GM12878 (cell line): ENCODE data around the gene CHID1. TPM values are rescaled to one million over a fixed set of nuclear protein-coding genes. Genes with fewer than 3 reads are reported as not detected.

ENCODE experiments used
- ATAC-seq: fragments of 200-7000 bp; cut with Tn5 transposase; 3 replicates; pipeline ENCODE4 v1.9.1; 2020; ENCODE audit warnings: mild to moderate bottlenecking, moderate library complexity
- BruUV-seq: library from RNA; stranded (reverse); fragments of 400-500 nt; replicated peaks from 2 replicates; lab custom pipeline; 2021; lab: Mats Ljungman, UMichigan
- CTCF ChIA-PET: fragments of 300-600 bp; sonication (Branson Sonifier 250); formaldehyde crosslinking; extraction: SDS; loops from one replicate; lab custom pipeline; 2021; ENCODE audit warnings: inconsistent platforms; lab: Yijun Ruan, JAX
- POLR2A ChIA-PET: fragments of 350-600 bp; formaldehyde crosslinking; extraction: SDS; loops from one replicate; lab custom pipeline; 2021; ENCODE audit warnings: inconsistent platforms; lab: Charles Lee
- RAD21 ChIA-PET: fragments of 300-600 bp; sonication (Branson Sonifier 250); formaldehyde crosslinking; loops from one replicate; lab custom pipeline; 2023; ENCODE audit warnings: antibody characterized with exemption; ENCODE audit not compliant: unreplicated experiment; lab: Charles Lee
- SMC1A ChIA-PET: fragments of 300-600 bp; sonication (Branson Sonifier 250); formaldehyde crosslinking; loops from one replicate; lab custom pipeline; 2023; ENCODE audit not compliant: unreplicated experiment, uncharacterized antibody; lab: Charles Lee
- DNase-seq: peaks from one replicate; pipeline ENCODE4 v3.0.0-alpha.2; 2011; ENCODE audit warnings: low read depth, low spot score
- FAIRE-seq: peaks from 3 replicates; lab custom pipeline; 2011; peaks lifted over from hg19 to GRCh38; lab: Jason Lieb, UNC
- H2AFZ ChIP-seq: 2 replicates; pipeline ENCODE4 v1.6.0; 2011; ENCODE audit warnings: low read depth, low read length, control low read depth; ENCODE audit not compliant: control insufficient read depth
- H3K27ac ChIP-seq: 2 replicates; pipeline ENCODE4 v1.5.1; 2011; ENCODE audit warnings: control low read depth; ENCODE audit not compliant: control insufficient read depth, insufficient read depth
- H3K27me3 ChIP-seq, 2 experiments: replicated peaks in 1 of 2; 2 replicates each; pipeline versions ENCODE4 v1.6.0 to v1.6.1; 2011; ENCODE audit warnings: low read length in 1 of 2; ENCODE audit not compliant: control insufficient read depth in 2 of 2, insufficient read depth in 2 of 2
- H3K36me3 ChIP-seq, 2 experiments: 2 replicates each; pipeline ENCODE4 v1.5.1; 2011; ENCODE audit warnings: low read length in 1 of 2; ENCODE audit not compliant: control insufficient read depth in 2 of 2, insufficient read depth in 2 of 2
- H3K4me1 ChIP-seq: 2 replicates; pipeline ENCODE4 v1.6.1; 2011; ENCODE audit warnings: mild to moderate bottlenecking, low read length, moderate library complexity, mixed read lengths; ENCODE audit not compliant: control insufficient read depth, insufficient read depth
- H3K4me2 ChIP-seq: 2 replicates; pipeline ENCODE4 v1.6.0; 2011; ENCODE audit warnings: control low read depth; ENCODE audit not compliant: control insufficient read depth, insufficient read depth
- H3K4me3 ChIP-seq: fragments of 200-600 bp; sonication (generic); 2 replicates; pipeline ENCODE4 v1.5.1; 2016
- H3K79me2 ChIP-seq: 2 replicates; pipeline ENCODE4 v1.6.0; 2011; ENCODE audit warnings: low read length; ENCODE audit not compliant: control insufficient read depth, insufficient read depth
- H3K9ac ChIP-seq: 2 replicates; pipeline ENCODE4 v1.8.0; 2011; ENCODE audit warnings: low read length, control low read depth, mixed read lengths; ENCODE audit not compliant: control insufficient read depth, insufficient read depth
- H3K9me3 ChIP-seq: replicated peaks from 3 replicates; pipeline ENCODE4 v1.5.1; 2011; ENCODE audit warnings: mild to moderate bottlenecking, low read length; ENCODE audit not compliant: control insufficient read depth, insufficient read depth
- H4K20me1 ChIP-seq: 2 replicates; pipeline ENCODE4 v1.6.0; 2011; ENCODE audit not compliant: control insufficient read depth, insufficient read depth
- BCL11A ChIP-seq: IDR thresholded peaks from 2 replicates; pipeline ENCODE4 v1.6.1; 2011; ENCODE audit warnings: low read depth, low read length
- CHD2 ChIP-seq: IDR thresholded peaks from 2 replicates; pipeline ENCODE4 v1.6.1; 2011; ENCODE audit warnings: low read depth, low read length, improper control_type of control experiment, borderline replicate concordance
- CREM ChIP-seq: IDR thresholded peaks from 2 replicates; pipeline ENCODE4 v1.6.1; 2014; ENCODE audit warnings: antibody characterized with exemption, low read depth
- CTCF ChIP-seq, 3 experiments: IDR thresholded peaks in 2 of 3; conservative IDR thresholded peaks in 1 of 3; 2 replicates each; pipeline ENCODE4 v1.5.1; 2011; ENCODE audit warnings: low read depth in 3 of 3, low read length in 3 of 3, mild to moderate bottlenecking in 3 of 3, control low read depth in 2 of 3, moderate library complexity in 2 of 3, inconsistent platforms in 1 of 3, mixed read lengths in 1 of 3; ENCODE audit not compliant: control insufficient read depth in 2 of 3, insufficient read depth in 1 of 3; ENCODE audit errors: extremely low read depth in 1 of 3
- EGR1 ChIP-seq, 2 experiments: IDR thresholded peaks; 1 replicate in 1 of 2; 2 replicates in 1 of 2; pipeline ENCODE4 v1.6.1; 2011 to 2012; ENCODE audit warnings: low read depth in 2 of 2, low read length in 2 of 2, borderline replicate concordance in 1 of 2, mild to moderate bottlenecking in 1 of 2, moderate library complexity in 1 of 2
- FOXM1 ChIP-seq: IDR thresholded peaks from 2 replicates; pipeline ENCODE4 v1.6.1; 2012; ENCODE audit warnings: low read depth, mild to moderate bottlenecking, inconsistent platforms, low read length, moderate library complexity
- GABPA ChIP-seq: IDR thresholded peaks from 2 replicates; pipeline ENCODE4 v1.6.1; 2014; ENCODE audit warnings: antibody characterized with exemption, low read depth, mild to moderate bottlenecking, inconsistent platforms
- HDGF ChIP-seq: fragments of 450-650 bp; IDR thresholded peaks from 2 replicates; pipeline ENCODE4 v1.6.1; 2016; ENCODE audit warnings: antibody characterized with exemption
- JUNB ChIP-seq: IDR thresholded peaks from 2 replicates; pipeline ENCODE4 v1.6.1; 2016; ENCODE audit warnings: antibody characterized with exemption, mild to moderate bottlenecking
- NKRF ChIP-seq: fragments of 450-650 bp; conservative IDR thresholded peaks from 2 replicates; pipeline ENCODE4 v1.6.1; 2017; ENCODE audit warnings: mild to moderate bottlenecking, moderate library complexity
- RAD21 ChIP-seq: IDR thresholded peaks from 2 replicates; pipeline ENCODE4 v1.6.1; 2011; ENCODE audit warnings: mild to moderate bottlenecking, low read depth, low read length, moderate library complexity; ENCODE audit not compliant: insufficient read depth
- SUPT20H ChIP-seq: IDR thresholded peaks from 2 replicates; pipeline ENCODE4 v1.6.1; 2011; ENCODE audit warnings: low read depth, mild to moderate bottlenecking, low read length, moderate library complexity, borderline replicate concordance; ENCODE audit not compliant: control insufficient read depth
- ZBTB11 ChIP-seq: fragments of 450-650 bp; formaldehyde crosslinking; IDR thresholded peaks from 2 replicates; pipeline ENCODE4 v1.5.0; 2022; ENCODE audit warnings: mild to moderate bottlenecking, missing genetic modification characterization
- WGBS: methylation state at CpG from one replicate; pipeline ENCODE4 v1.1.6; 2016; ENCODE audit warnings: low lambda C conversion rate; ENCODE audit not compliant: insufficient replicate concordance, insufficient coverage; ENCODE audit errors: missing lambda C conversion rate; 5-methylcytosine and 5-hydroxymethylcytosine counted together
- in situ Hi-C: fragments of 300-500 bp; cut with MboI; formaldehyde crosslinking; loops from 9 replicates; pipeline ENCODE4 v1.14.3; 2018; ENCODE audit warnings: mixed read lengths
- intact Hi-C: fragments of 100-400 bp; cut with micrococcal nuclease; formaldehyde crosslinking; loops from one replicate; pipeline ENCODE4 v1.14.2; 2022; ENCODE audit not compliant: unreplicated experiment
- polyA plus RNA-seq, 11 experiments: library from polyadenylated mRNA; depleted of rRNA in 4 of 11; unstranded in 6 of 11; stranded (reverse) in 5 of 11; fragments of >200 nt; fragmentation: Nextera tagmentation in 4 of 11; fragmentation: Illumina TruSeq in 1 of 11; extraction: Ambion mirVana in 4 of 11; extraction: Trizol in 1 of 11; gene quantifications; 1 replicate in 1 of 11; 2 replicates in 10 of 11; pipeline versions ENCODE4 v1.2.1 to v1.2.3, GENCODE V29; 2011 to 2016; ENCODE audit warnings: inconsistent platforms in 2 of 11, missing spikeins in 2 of 11, low read depth in 1 of 11
- total RNA-seq, 4 experiments: library from RNA; depleted of rRNA in 3 of 4; stranded (reverse); fragments of >200 nt in 3 of 4; fragmentation: Illumina TruSeq in 1 of 4; extraction: Trizol in 1 of 4; gene quantifications; 2 replicates each; pipeline versions ENCODE4 v1.2.1 to v1.2.3, GENCODE V29; 2013 to 2021

The CHID1 gene
- total and polyA plus RNA-seq, 10 of the 15 experiments (the other 5 are each of a cell fraction or from before 2014, with no cell fraction given) = 4.8 to 75.2 (median 30.1) TPM

GRCh38 chr11:898540-899190, 11.9 kb downstream of the CHID1 start (continued):
- TF ChIP-seq EGR1 (IDR thresholded peaks at IDR 0.05; ENCODE audit: borderline replicate concordance in 1 of 2, low read depth in 2 of 2, low read length in 2 of 2) (no peak), CHD2 (no peak), HDGF (no peak), NKRF (no peak)

- no peaks in the 10 kb centered on the region for H3K79me2 ChIP-seq
- no peaks in the 10 kb centered on the region for H4K20me1 ChIP-seq
- H2AFZ ChIP-seq = no peak overlapping the region
- H3K9me3 ChIP-seq = no peaks in the 10 kb centered on the region
- DNase-seq (no peak), ATAC-seq (peak; percentile 60), FAIRE-seq (no peak)
- WGBS = 88% methylated on average over 8 of the region's 10 CpGs
- H3K4me2 ChIP-seq = no peak overlapping the region
- no TSS peak for BruUV-seq
- no peaks in the 10 kb centered on the region for H3K27me3 ChIP-seq
- SMC1A ChIA-PET = no interaction called here
- POLR2A ChIA-PET = no interaction called here
- RAD21 ChIA-PET = no interaction called here
- H3K4me3 ChIP-seq = no peak overlapping the region
- CTCF ChIA-PET = no interaction called here
- no peak overlapping the region for H3K27ac ChIP-seq
- H3K4me1 ChIP-seq = no peaks in the 10 kb centered on the region
- peak in 1 of 3 experiments; percentile 29; a peak in 2 of 6 replicates for TF ChIP-seq CTCF (IDR thresholded peaks at IDR 0.05 in 2 of 3, conservative IDR thresholded peaks at IDR 0.05 in 1 of 3; ENCODE audit: control insufficient read depth in 2 of 3, extremely low read depth in 1 of 3, insufficient read depth in 1 of 3, low read depth in 3 of 3, low read length in 3 of 3)
- TF ChIP-seq GABPA = no peak
- no peak for TF ChIP-seq BCL11A
- TF ChIP-seq CREM = no peak
- peak; percentile 12; the same call in 1 of the 2 replicates for TF ChIP-seq RAD21
- no peak for TF ChIP-seq FOXM1
- no peak for TF ChIP-seq JUNB
- TF ChIP-seq ZBTB11 (CRISPR knock-in tag) = no peak
- TF ChIP-seq SUPT20H = no peak
- peaks cover 3 to 37% of the 10 kb centered on the region in 2 experiments; a peak in 3 of 4 replicates for H3K36me3 ChIP-seq
- in situ Hi-C loops = no loop called here
- intact Hi-C loops = no loop called here
- H3K9ac ChIP-seq = no peak overlapping the region
These were observed 12.5 kb downstream of the CHID1 start for GRCh38 chr11:898143-898511.
